ENCODE results near the gene C4orf36.

- TF ChIP-seq CTCF (IDR thresholded peaks at IDR 0.05; ENCODE audit: poor library complexity) (no peak), EZH2 (IDR thresholded peaks at IDR 0.05; ENCODE audit: borderline replicate concordance) (no peak)
Observed at GRCh38 chr4:86910369-86910768, 18.1 kb upstream of the C4orf36 start.

Measured in hepatocyte (in vitro differentiated cells).